DND-41 (cell line): Measurements from ENCODE around the gene GGT1.
"Not testable (repeated sequence)": the region's sequence is repeated elsewhere in the genome, so short reads cannot be mapped to it uniquely, and the experiment has no call there.

Experiments used
- EZH2 ChIP-seq: IDR thresholded peaks from 3 replicates; pipeline ENCODE4 v1.6.1; 2012; ENCODE audit warnings: borderline replicate concordance, low read depth, mild to moderate bottlenecking, moderate library complexity, low read length, inconsistent platforms; ENCODE audit not compliant: severe bottlenecking
- TF ChIP-seq, protein P1 (sequence below): IDR thresholded peaks from 2 replicates; pipeline ENCODE4 v1.5.1; 2012; ENCODE audit warnings: borderline replicate concordance, low read length, moderate library complexity, mild to moderate bottlenecking; ENCODE audit not compliant: poor library complexity, severe bottlenecking; ENCODE audit errors: extremely low read depth

DNA sequence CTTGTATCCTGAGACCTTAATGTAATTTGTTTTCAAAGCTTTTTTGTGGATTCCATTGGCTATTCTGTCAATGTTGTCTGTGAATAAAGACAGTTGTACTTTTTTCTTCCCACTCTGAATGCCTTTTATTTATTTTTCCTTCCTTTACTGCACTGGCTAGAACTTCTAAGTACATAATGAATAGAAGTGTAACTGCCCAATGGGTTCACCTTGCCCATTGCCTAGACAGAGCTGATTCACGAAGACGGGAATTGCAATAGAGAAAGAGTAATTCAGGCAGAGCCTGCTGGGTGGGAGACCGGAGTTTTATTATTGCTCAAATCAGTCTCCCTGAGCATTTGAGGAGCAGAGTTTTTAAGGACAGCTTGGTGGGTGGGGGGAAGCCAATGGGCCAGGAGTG, 62.4 kb downstream of the GGT1 start:
- TF ChIP-seq EZH2 = not testable (repeated sequence)
- TF ChIP-seq, protein P1, sequence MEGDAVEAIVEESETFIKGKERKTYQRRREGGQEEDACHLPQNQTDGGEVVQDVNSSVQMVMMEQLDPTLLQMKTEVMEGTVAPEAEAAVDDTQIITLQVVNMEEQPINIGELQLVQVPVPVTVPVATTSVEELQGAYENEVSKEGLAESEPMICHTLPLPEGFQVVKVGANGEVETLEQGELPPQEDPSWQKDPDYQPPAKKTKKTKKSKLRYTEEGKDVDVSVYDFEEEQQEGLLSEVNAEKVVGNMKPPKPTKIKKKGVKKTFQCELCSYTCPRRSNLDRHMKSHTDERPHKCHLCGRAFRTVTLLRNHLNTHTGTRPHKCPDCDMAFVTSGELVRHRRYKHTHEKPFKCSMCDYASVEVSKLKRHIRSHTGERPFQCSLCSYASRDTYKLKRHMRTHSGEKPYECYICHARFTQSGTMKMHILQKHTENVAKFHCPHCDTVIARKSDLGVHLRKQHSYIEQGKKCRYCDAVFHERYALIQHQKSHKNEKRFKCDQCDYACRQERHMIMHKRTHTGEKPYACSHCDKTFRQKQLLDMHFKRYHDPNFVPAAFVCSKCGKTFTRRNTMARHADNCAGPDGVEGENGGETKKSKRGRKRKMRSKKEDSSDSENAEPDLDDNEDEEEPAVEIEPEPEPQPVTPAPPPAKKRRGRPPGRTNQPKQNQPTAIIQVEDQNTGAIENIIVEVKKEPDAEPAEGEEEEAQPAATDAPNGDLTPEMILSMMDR = not testable (repeated sequence)
